PC-9 (cell line): ENCODE results near the gene SEMA5A. TPM values are rescaled to one million over a fixed set of nuclear protein-coding genes. Genes with fewer than 3 reads are reported as not detected.

Experiments used
- BruUV-seq: library from RNA; stranded (reverse); fragments of 400-500 nt; replicated peaks from 2 replicates; lab custom pipeline; 2021; lab: Mats Ljungman, UMichigan
- CTCF ChIA-PET: fragments of 300-600 bp; sonication (Branson Sonifier 250); formaldehyde crosslinking; loops from one replicate; lab custom pipeline; 2022; ENCODE audit warnings: antibody characterized with exemption; lab: Charles Lee
- POLR2A ChIA-PET: fragments of 300-600 bp; sonication (Branson Sonifier 250); formaldehyde crosslinking; loops from one replicate; lab custom pipeline; 2022; ENCODE audit warnings: antibody characterized with exemption; ENCODE audit not compliant: unreplicated experiment; lab: Charles Lee
- DNase-seq, 2 experiments: peaks; one replicate each; pipeline versions ENCODE4 v3.0.0 to v3.0.0-alpha.2; 2015 to 2022; ENCODE audit warnings: mixed read lengths in 1 of 2
- H2AFZ ChIP-seq: fragments of 200-600 bp; sonication (generic); 2 replicates; pipeline ENCODE4 v1.8.1; 2017; ENCODE audit warnings: antibody characterized with exemption
- H3F3A ChIP-seq: fragments of 200-600 bp; sonication (generic); 2 replicates; pipeline ENCODE4 v1.8.1; 2017; ENCODE audit warnings: antibody characterized with exemption, mild to moderate bottlenecking, low read depth; ENCODE audit not compliant: insufficient read depth
- H3K27ac ChIP-seq: fragments of 200-600 bp; sonication (generic); 2 replicates; pipeline ENCODE4 v1.6.1; 2016; ENCODE audit warnings: mixed run types
- H3K27me3 ChIP-seq: fragments of 200-600 bp; sonication (generic); 2 replicates; pipeline ENCODE4 v1.6.1; 2016; ENCODE audit warnings: low read depth, mixed run types; ENCODE audit not compliant: insufficient read depth
- H3K36me3 ChIP-seq: fragments of 200-600 bp; sonication (generic); 2 replicates; pipeline ENCODE4 v1.6.1; 2016; ENCODE audit warnings: low read depth, mixed run types
- H3K4me1 ChIP-seq: fragments of 200-600 bp; sonication (generic); replicated peaks from 2 replicates; pipeline ENCODE4 v1.6.1; 2016; ENCODE audit warnings: mixed run types; ENCODE audit not compliant: insufficient read depth
- H3K4me2 ChIP-seq: fragments of 200-600 bp; sonication (generic); 2 replicates; pipeline ENCODE4 v1.6.1; 2017; ENCODE audit warnings: mixed run types
- H3K4me3 ChIP-seq: fragments of 200-600 bp; sonication (generic); 2 replicates; pipeline ENCODE4 v1.6.1; 2016; ENCODE audit warnings: mixed run types
- H3K79me2 ChIP-seq: fragments of 200-600 bp; sonication (generic); 2 replicates; pipeline ENCODE4 v1.6.1; 2017; ENCODE audit warnings: low read depth, mixed run types
- H3K9me2 ChIP-seq: fragments of 200-600 bp; sonication (generic); 2 replicates; pipeline ENCODE4 v1.8.1; 2017; ENCODE audit warnings: mild to moderate bottlenecking; ENCODE audit not compliant: insufficient read depth
- H3K9me3 ChIP-seq: fragments of 200-600 bp; sonication (generic); 2 replicates; pipeline ENCODE4 v1.8.1; 2016; ENCODE audit warnings: low read depth; ENCODE audit not compliant: insufficient read depth
- H4K20me1 ChIP-seq: fragments of 200-600 bp; sonication (generic); 2 replicates; pipeline ENCODE4 v1.8.1; 2017; ENCODE audit not compliant: insufficient read depth
- EZH2 ChIP-seq: fragments of 200-600 bp; sonication (generic); IDR thresholded peaks from 2 replicates; pipeline ENCODE4 v1.8.0; 2017; ENCODE audit warnings: antibody characterized with exemption, low read depth
- intact Hi-C: fragments of 100-400 bp; cut with micrococcal nuclease; formaldehyde crosslinking; loops from one replicate; pipeline ENCODE4 v1.10.0; 2022; ENCODE audit not compliant: unreplicated experiment
- total RNA-seq: library from RNA; stranded (reverse); gene quantifications from 2 replicates; pipeline ENCODE4 v1.2.3, GENCODE V29; 2021
- TF ChIP-seq, protein P1 (sequence below): fragments of 200-600 bp; sonication (generic); conservative IDR thresholded peaks from 2 replicates; pipeline ENCODE4 v1.6.1; 2017; ENCODE audit warnings: mixed run types, antibody characterized with exemption, mild to moderate bottlenecking, moderate library complexity

Gene SEMA5A
- total RNA-seq, 1 experiment from 2014 or later = not detected

DNA sequence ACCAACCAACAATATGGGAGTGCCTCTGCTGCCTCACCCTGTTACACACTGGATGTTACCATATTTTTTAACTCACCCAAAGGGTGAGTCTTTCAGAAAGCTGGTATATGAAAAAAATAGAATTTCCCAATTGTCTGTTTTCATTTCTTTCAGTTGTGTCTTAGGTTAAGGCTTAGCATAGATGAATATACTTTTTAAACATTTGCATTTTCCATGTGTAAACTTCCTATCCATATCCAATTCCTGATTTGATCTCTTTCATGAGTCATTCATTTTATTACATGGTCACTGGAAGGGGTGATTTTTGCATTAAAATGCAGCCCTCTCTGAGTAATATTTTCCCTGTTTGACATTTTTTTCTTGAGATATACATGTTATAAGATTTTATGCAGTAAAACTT is 406.5 kb downstream of the SEMA5A start:
- no peaks in the 10 kb centered on the region for H4K20me1 ChIP-seq
- no peak overlapping the region for H3K27ac ChIP-seq
- BruUV-seq = no TSS peak
- ChIA-PET POLR2A (no interaction called here), CTCF (no interaction called here)
- no peaks in the 10 kb centered on the region for H3K36me3 ChIP-seq
- H3F3A ChIP-seq = no peaks in the 10 kb centered on the region
- H3K4me1 ChIP-seq = no peaks in the 10 kb centered on the region
- H2AFZ ChIP-seq = no peak overlapping the region
- no peak overlapping the region for H3K4me2 ChIP-seq
- no peaks in the 10 kb centered on the region for H3K79me2 ChIP-seq
- no peaks in the 10 kb centered on the region for H3K9me2 ChIP-seq
- no peak for DNase-seq
- H3K27me3 ChIP-seq = no peaks in the 10 kb centered on the region
- no peaks in the 10 kb centered on the region for H3K9me3 ChIP-seq
- no peak overlapping the region for H3K4me3 ChIP-seq
- no peak for TF ChIP-seq EZH2
- TF ChIP-seq, protein P1, sequence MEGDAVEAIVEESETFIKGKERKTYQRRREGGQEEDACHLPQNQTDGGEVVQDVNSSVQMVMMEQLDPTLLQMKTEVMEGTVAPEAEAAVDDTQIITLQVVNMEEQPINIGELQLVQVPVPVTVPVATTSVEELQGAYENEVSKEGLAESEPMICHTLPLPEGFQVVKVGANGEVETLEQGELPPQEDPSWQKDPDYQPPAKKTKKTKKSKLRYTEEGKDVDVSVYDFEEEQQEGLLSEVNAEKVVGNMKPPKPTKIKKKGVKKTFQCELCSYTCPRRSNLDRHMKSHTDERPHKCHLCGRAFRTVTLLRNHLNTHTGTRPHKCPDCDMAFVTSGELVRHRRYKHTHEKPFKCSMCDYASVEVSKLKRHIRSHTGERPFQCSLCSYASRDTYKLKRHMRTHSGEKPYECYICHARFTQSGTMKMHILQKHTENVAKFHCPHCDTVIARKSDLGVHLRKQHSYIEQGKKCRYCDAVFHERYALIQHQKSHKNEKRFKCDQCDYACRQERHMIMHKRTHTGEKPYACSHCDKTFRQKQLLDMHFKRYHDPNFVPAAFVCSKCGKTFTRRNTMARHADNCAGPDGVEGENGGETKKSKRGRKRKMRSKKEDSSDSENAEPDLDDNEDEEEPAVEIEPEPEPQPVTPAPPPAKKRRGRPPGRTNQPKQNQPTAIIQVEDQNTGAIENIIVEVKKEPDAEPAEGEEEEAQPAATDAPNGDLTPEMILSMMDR = no peak
- intact Hi-C loops = no loop called here

DNA sequence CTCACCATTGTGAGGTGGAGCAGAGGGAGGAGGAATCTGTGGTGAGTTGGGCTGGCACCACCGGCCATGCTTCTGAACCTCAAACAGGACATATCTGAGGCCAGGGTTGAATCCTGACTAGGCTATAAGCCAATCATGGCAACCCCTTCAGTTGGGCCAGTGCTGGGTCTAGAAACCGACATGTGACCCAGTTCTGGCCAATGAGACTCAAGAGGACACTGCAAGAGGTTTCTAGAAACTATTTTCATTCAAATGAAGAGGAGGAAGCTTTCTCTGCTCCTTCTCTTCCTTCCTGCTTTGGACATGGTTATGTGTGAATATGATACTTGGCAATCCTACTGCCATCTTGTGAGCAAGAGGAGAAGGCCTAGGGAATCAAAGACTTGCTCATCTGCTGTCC is 417.7 kb downstream of the SEMA5A start:
- BruUV-seq = no TSS peak
- CTCF ChIA-PET = no interaction called here

DNA sequence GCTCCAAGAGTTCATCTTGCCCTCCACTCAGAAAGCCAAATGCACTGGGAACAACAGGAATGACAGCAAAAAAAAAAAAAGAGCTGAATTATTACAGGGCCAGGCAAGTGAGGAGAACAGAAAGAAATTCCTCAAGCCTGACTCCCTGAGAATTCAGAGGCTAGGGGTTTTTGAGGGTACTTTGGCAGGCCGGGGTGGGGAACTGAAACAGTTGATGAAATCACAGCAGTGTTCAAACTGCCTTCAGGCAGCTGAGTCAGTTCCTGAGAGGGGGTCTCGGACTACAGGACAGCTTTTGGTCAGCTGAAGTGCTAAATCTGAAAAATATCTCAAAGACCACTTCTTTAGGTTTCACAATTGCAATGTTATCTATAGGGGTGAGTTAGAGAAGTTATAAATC is 419.4 kb downstream of the SEMA5A start:
- BruUV-seq = no TSS peak

More for the DNA sequence above, 417.7 kb downstream of the SEMA5A start:
- intact Hi-C loops = no loop called here
- no peak for DNase-seq
- POLR2A ChIA-PET = interaction anchor here (0.7 kb wide), 1 partner anchor 8 kb away, joined by 3 read pairs; no protein-coding TSS in a partner anchor
- Histone ChIP-seq H3K4me2 (no peak overlapping the region), H3K79me2 (no peaks in the 10 kb centered on the region), H3K4me1 (no peaks in the 10 kb centered on the region), H3K9me3 (no peaks in the 10 kb centered on the region; the same call in 1 of the 2 replicates), H3F3A (no peaks in the 10 kb centered on the region), H3K9me2 (0 out of 2 replicates have a peak, but pooled peaks cover 8% of the 10 kb centered on the region), H3K36me3 (no peaks in the 10 kb centered on the region), H3K4me3 (no peak overlapping the region), H4K20me1 (no peaks in the 10 kb centered on the region), H3K27ac (no peak overlapping the region), H2AFZ (no peak overlapping the region), H3K27me3 (no peaks in the 10 kb centered on the region)
- TF ChIP-seq EZH2 = no peak
- TF ChIP-seq, protein P1 = no peak

More for the DNA sequence above, 419.4 kb downstream of the SEMA5A start:
- Histone ChIP-seq H3K27ac (no peak overlapping the region), H3F3A (no peaks in the 10 kb centered on the region), H3K9me2 (0 out of 2 replicates have a peak, but pooled peaks cover 8% of the 10 kb centered on the region), H3K27me3 (no peaks in the 10 kb centered on the region), H4K20me1 (no peaks in the 10 kb centered on the region), H3K9me3 (no peaks in the 10 kb centered on the region; the same call in 1 of the 2 replicates), H3K4me1 (no peaks in the 10 kb centered on the region), H3K4me3 (no peak overlapping the region), H3K4me2 (no peak overlapping the region), H3K36me3 (no peaks in the 10 kb centered on the region), H3K79me2 (no peaks in the 10 kb centered on the region), H2AFZ (no peak overlapping the region)
- POLR2A ChIA-PET = interaction anchor here (0.6 kb wide), 1 partner anchor 41 kb away, joined by 3 read pairs; no protein-coding TSS in a partner anchor
- CTCF ChIA-PET = no interaction called here
- DNase-seq = no peak
- intact Hi-C loops = no loop called here
- no peak for TF ChIP-seq EZH2
- TF ChIP-seq, protein P1 = no peak
